GM21786 (cell line): ENCODE measurements around the gene TMC8.
"Not testable (repeated sequence)": the region's sequence is repeated elsewhere in the genome, so short reads cannot be mapped to it uniquely, and the experiment has no call there.

Experiments used
- ATAC-seq: cut with Tn5 transposase; IDR thresholded peaks from one replicate; pipeline ENCODE4 v1.9.1; 2021; ENCODE audit not compliant: unreplicated experiment

The TMC8 gene

GRCh38 chr17:78130437-78131101 is at the start of gene TMC8:
Gene TMC8 (plus strand): TSS chr17:78130771. CDS start chr17:78131589, 818 bp downstream.
- ATAC-seq, result peak; percentile 34

GRCh38 chr17:78081551-78081950 is 49.0 kb upstream of the TMC8 start:
- ATAC-seq, result no peak

- not testable (repeated sequence) for ATAC-seq
These were observed 48.2 kb upstream of the TMC8 start for GRCh38 chr17:78082355-78082872.

- no peak for ATAC-seq
These were observed 47.6 kb upstream of the TMC8 start for GRCh38 chr17:78082988-78083387.

GRCh38 chr17:78086740-78087139 is 43.8 kb upstream of the TMC8 start:
- no peak for ATAC-seq

GRCh38 chr17:78088529-78088928 is 42.0 kb upstream of the TMC8 start:
- no peak for ATAC-seq

GRCh38 chr17:78089576-78090281 is 40.8 kb upstream of the TMC8 start:
- ATAC-seq, result no peak

GRCh38 chr17:78092794-78093324 is 37.7 kb upstream of the TMC8 start:
- ATAC-seq, result no peak

GRCh38 chr17:78095035-78095434 is 35.5 kb upstream of the TMC8 start:
- no peak for ATAC-seq

GRCh38 chr17:78096093-78096492 is 34.5 kb upstream of the TMC8 start:
- ATAC-seq, result no peak

GRCh38 chr17:78101112-78101511 is 29.5 kb upstream of the TMC8 start:
- no peak for ATAC-seq

- ATAC-seq, result no peak
These were observed 29.0 kb upstream of the TMC8 start for GRCh38 chr17:78101542-78101941.

- no peak for ATAC-seq
These were observed 27.3 kb upstream of the TMC8 start for GRCh38 chr17:78103311-78103710.

GRCh38 chr17:78104540-78104941 is 26.0 kb upstream of the TMC8 start:
- no peak for ATAC-seq

- ATAC-seq, result no peak
These were observed 25.5 kb upstream of the TMC8 start for GRCh38 chr17:78105101-78105500.

- no peak for ATAC-seq
These were observed 25.0 kb upstream of the TMC8 start for GRCh38 chr17:78105551-78105950.

GRCh38 chr17:78106211-78106610 is 24.4 kb upstream of the TMC8 start:
- ATAC-seq, result no peak

- ATAC-seq, result no peak
These were observed 23.1 kb upstream of the TMC8 start for GRCh38 chr17:78107457-78107856.

- ATAC-seq, result no peak
These were observed 22.4 kb upstream of the TMC8 start for GRCh38 chr17:78107976-78108725.

GRCh38 chr17:78108726-78109488 is 21.7 kb upstream of the TMC8 start:
- no peak for ATAC-seq

GRCh38 chr17:78109489-78109761 is 21.1 kb upstream of the TMC8 start:
- ATAC-seq, result no peak
